Measurements from ENCODE around the gene TMEM150A. TPM values are rescaled to one million over a fixed set of nuclear protein-coding genes. Genes with fewer than 3 reads are reported as not detected.

Gene TMEM150A
- polyA plus RNA-seq, 2 of the 4 experiments (the other 2 are of a cell fraction): 8.5 to 10.9 TPM

DNA sequence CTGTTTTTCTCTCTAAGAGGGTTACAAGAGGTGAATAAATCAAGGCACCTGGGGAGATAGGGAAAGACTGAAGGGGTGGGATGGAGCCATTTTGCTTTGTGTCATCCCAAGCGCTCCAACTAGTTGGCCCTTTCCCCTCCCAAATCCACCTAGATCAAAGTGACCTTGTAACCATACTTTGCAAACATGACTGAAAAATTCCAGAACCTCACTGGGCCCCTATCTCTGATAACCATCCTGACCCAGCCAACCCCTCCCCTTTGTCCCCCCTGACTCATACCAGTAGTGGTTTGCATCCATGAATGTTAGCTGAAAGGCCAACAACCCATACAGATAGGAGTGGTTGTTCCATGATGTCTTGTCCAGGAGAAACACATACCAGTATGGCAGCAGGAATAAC, 44.3 kb downstream of the TMEM150A start:
- DNase-seq (ENCODE audit: low read depth in 1 of 2, low spot score in 1 of 2): no peak
- no peaks in the 10 kb centered on the region for H3K9me3 ChIP-seq
- FAIRE-seq: no peak
- ChIA-PET CTCF (interaction anchor here (1.0 to 35.5 kb wide), 5 partner anchors 8 to 260 kb away, joined by 3 to 1185 read pairs (median 5); partner anchors contain the start of genes CAPG and SH2D6), POLR2A (no interaction called here)
- ATAC-seq: no peak
- WGBS (ENCODE audit: missing lambda C conversion rate): 93% methylated on average over 1 of the region's 1 CpG
- TF ChIP-seq EHMT2 (IDR thresholded peaks at IDR 0.05; ENCODE audit: low read depth) (no peak), CBX8 (IDR thresholded peaks at IDR 0.05) (no peak), TP53 (CRISPR knock-in tag; IDR thresholded peaks at IDR 0.05) (no peak), RFX5 (IDR thresholded peaks at IDR 0.05) (no peak), TFCP2L1 (CRISPR knock-in tag; IDR thresholded peaks at IDR 0.05) (no peak), POLR2AphosphoS2 (conservative IDR thresholded peaks at IDR 0.05; ENCODE audit: low read length) (no peak), NFE2L2 (conservative IDR thresholded peaks at IDR 0.05; ENCODE audit: low read length) (no peak), CHD4 (IDR thresholded peaks at IDR 0.05; ENCODE audit: borderline replicate concordance) (no peak)
- TF ChIP-seq, protein P1, sequence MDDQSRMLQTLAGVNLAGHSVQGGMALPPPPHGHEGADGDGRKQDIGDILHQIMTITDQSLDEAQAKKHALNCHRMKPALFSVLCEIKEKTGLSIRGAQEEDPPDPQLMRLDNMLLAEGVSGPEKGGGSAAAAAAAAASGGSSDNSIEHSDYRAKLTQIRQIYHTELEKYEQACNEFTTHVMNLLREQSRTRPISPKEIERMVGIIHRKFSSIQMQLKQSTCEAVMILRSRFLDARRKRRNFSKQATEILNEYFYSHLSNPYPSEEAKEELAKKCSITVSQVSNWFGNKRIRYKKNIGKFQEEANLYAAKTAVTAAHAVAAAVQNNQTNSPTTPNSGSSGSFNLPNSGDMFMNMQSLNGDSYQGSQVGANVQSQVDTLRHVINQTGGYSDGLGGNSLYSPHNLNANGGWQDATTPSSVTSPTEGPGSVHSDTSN (IDR thresholded peaks at IDR 0.05): no peak
- TF ChIP-seq, protein P2, sequence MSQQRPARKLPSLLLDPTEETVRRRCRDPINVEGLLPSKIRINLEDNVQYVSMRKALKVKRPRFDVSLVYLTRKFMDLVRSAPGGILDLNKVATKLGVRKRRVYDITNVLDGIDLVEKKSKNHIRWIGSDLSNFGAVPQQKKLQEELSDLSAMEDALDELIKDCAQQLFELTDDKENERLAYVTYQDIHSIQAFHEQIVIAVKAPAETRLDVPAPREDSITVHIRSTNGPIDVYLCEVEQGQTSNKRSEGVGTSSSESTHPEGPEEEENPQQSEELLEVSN (IDR thresholded peaks at IDR 0.05; ENCODE audit: borderline replicate concordance, low read depth): no peak
- H3K4me2 ChIP-seq: no peak overlapping the region
- H3K27ac ChIP-seq: no peak overlapping the region
- H3K4me3 ChIP-seq: no peak overlapping the region
- peaks cover 13% of the 10 kb centered on the region for H3K4me1 ChIP-seq

DNA sequence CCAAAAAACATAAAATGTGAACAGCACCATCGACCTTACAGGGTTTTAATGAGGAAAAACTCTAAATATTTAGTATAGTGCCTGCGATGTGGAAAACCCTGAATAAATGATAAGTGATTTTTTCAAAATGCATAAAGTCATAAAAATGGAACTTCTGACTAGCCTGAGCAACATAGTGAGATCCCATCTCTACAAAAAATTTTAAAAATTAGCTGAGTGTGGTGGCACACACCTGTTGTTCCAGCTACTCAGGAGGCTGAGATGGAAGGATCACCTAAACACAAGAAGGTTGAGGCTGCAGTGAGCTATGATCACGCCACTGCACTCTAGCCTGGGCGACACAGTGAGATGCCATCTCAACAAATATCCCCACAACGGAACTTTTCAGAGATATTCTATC, 45.4 kb downstream of the TMEM150A start:
- ATAC-seq: no peak
- ChIA-PET POLR2A (interaction anchor here (1.8 kb wide), 1 partner anchor 11 kb away, joined by 4 read pairs; no protein-coding TSS in a partner anchor), CTCF (interaction anchor here (1.1 to 35.5 kb wide), 8 partner anchors 10 to 259 kb away, joined by 3 to 1185 read pairs (median 6); partner anchors contain the start of genes CAPG, MAT2A, RNF181 and SH2D6)
- 90% methylated on average over 5 of the region's 5 CpGs for WGBS (ENCODE audit: missing lambda C conversion rate)
- Histone ChIP-seq H3K27ac (no peak overlapping the region), H3K4me1 (peaks cover 13% of the 10 kb centered on the region), H3K9me3 (no peaks in the 10 kb centered on the region), H3K4me2 (no peak overlapping the region), H3K4me3 (no peak overlapping the region)
- TF ChIP-seq NFE2L2 (conservative IDR thresholded peaks at IDR 0.05; ENCODE audit: low read length) (no peak), CHD2 (IDR thresholded peaks at IDR 0.05; ENCODE audit: low read length, partially characterized antibody) (no peak)
- FAIRE-seq: no peak
- no peak for DNase-seq (ENCODE audit: low read depth in 1 of 2, low spot score in 1 of 2)

DNA sequence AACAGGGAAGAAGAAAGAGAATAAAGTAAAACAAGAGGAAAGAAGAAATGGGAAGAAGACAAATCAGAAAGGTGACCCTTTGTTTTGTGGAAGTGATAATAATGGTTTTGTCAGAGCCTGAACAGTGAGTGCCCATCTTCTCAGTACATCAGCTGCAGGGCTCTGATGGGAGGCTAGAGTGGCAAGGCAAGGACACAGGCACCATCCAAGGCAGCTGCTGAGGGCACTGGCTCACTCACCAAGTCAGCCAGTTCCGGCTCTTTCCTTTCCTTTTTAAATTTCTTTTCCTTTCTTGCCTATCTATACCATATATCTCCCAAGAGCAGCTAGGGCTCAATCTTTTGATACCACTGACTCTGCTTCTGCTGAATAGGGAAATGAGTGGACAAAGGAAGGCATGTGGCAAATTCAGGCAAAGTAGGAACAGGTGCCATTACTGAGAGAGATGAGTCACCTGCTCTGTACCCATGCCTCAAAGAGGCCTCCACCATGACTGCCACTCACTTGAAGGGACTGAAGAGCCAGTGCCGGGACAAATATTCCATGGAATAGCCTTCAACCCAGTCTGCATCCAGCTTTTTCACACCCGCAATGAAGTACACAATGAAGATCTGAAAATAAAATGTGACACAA, 47.4 kb downstream of the TMEM150A start:
- ATAC-seq (no peak), DNase-seq (ENCODE audit: low read depth in 1 of 2, low spot score in 1 of 2) (no peak), FAIRE-seq (no peak)
- Histone ChIP-seq H3K4me1 (peaks cover 12% of the 10 kb centered on the region), H3K4me2 (no peak overlapping the region), H3K27ac (no peak overlapping the region), H3K4me3 (no peak overlapping the region), H3K9me3 (no peaks in the 10 kb centered on the region)
- WGBS (ENCODE audit: missing lambda C conversion rate): 89% methylated on average over 3 of the region's 3 CpGs
- POLR2A ChIA-PET: interaction anchor here (2.0 kb wide), 1 partner anchor 16 kb away, joined by 11 read pairs; the partner anchor contains the start of gene MAT2A
- no peak for TF ChIP-seq CHD4 (IDR thresholded peaks at IDR 0.05; ENCODE audit: borderline replicate concordance)
- TF ChIP-seq, protein P3, sequence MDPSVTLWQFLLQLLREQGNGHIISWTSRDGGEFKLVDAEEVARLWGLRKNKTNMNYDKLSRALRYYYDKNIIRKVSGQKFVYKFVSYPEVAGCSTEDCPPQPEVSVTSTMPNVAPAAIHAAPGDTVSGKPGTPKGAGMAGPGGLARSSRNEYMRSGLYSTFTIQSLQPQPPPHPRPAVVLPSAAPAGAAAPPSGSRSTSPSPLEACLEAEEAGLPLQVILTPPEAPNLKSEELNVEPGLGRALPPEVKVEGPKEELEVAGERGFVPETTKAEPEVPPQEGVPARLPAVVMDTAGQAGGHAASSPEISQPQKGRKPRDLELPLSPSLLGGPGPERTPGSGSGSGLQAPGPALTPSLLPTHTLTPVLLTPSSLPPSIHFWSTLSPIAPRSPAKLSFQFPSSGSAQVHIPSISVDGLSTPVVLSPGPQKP (IDR thresholded peaks at IDR 0.05; ENCODE audit: low read depth, low read length): no peak
- CTCF ChIA-PET: interaction anchor here (1.0 to 35.5 kb wide), 6 partner anchors 9 to 257 kb away, joined by 3 to 1185 read pairs (median 95); partner anchors contain the start of genes CAPG, MAT2A and SH2D6

DNA sequence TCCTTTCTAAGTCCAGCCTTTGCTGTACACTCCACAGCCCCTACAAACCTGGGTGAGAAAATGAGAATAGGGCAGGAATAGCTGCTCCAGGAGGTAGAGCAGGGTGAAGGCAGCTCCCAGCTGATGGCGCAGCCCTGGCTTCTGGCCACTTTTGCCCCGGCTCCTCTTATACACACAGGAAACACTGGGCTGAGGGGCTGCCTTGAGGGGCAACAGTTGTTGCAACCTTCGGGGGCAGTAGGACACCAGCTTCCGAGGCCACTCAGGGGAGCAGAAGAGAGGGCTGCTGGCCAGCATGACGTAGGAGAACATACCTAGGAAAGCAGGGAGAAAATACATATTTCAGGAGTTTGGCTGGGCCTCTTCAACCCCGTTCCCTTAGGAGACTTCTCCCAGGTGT, 49.3 kb downstream of the TMEM150A start:
- FAIRE-seq (no peak), ATAC-seq (no peak), DNase-seq (ENCODE audit: low read depth in 1 of 2, low spot score in 1 of 2) (no peak)
- no peak overlapping the region for H3K27ac ChIP-seq
- no peak overlapping the region for H3K4me2 ChIP-seq
- 80% methylated on average over 6 of the region's 6 CpGs for WGBS (ENCODE audit: missing lambda C conversion rate)
- peaks cover 10% of the 10 kb centered on the region for H3K4me1 ChIP-seq
- ChIA-PET POLR2A (interaction anchor here (6.3 to 9.0 kb wide), 2 partner anchors 13 to 133 kb away, joined by 109 to 116 read pairs; partner anchors contain the start of genes MAT2A and SH2D6), CTCF (interaction anchor here (0.6 to 35.5 kb wide), 14 partner anchors 8 to 255 kb away, joined by 3 to 1185 read pairs (median 6); partner anchors contain the start of genes CAPG, GGCX, MAT2A and RNF181)
- no peaks in the 10 kb centered on the region for H3K9me3 ChIP-seq
- H3K4me3 ChIP-seq: no peak overlapping the region
- TF ChIP-seq, protein P4, sequence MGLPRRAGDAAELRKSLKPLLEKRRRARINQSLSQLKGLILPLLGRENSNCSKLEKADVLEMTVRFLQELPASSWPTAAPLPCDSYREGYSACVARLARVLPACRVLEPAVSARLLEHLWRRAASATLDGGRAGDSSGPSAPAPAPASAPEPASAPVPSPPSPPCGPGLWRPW (IDR thresholded peaks at IDR 0.05): no peak
- TF ChIP-seq JUNB (IDR thresholded peaks at IDR 0.05): no peak
- no peak for TF ChIP-seq CHD4 (IDR thresholded peaks at IDR 0.05; ENCODE audit: borderline replicate concordance)
- TF ChIP-seq SMC3 (IDR thresholded peaks at IDR 0.05): no peak
- TF ChIP-seq ZSCAN20 (CRISPR knock-in tag; IDR thresholded peaks at IDR 0.05): no peak
- TF ChIP-seq MYC (IDR thresholded peaks at IDR 0.05; ENCODE audit: borderline replicate concordance, low read length): no peak
- no peak for TF ChIP-seq KDM1A (IDR thresholded peaks at IDR 0.05; ENCODE audit: low read depth)
- no peak for TF ChIP-seq HEYL (CRISPR knock-in tag; IDR thresholded peaks at IDR 0.05)
